Neuronal stem cell (in vitro differentiated cells): ENCODE data around the gene VPS13D.

Source experiments
- DNase-seq: peaks from one replicate; pipeline ENCODE4 v3.0.0-alpha.2; 2013; ENCODE audit warnings: low spot score
- H2AFZ ChIP-seq: one replicate; pipeline ENCODE4 v1.6.1; 2013; ENCODE audit warnings: mild to moderate bottlenecking, low read length, inconsistent platforms
- H2AK5ac ChIP-seq: 2 replicates; pipeline ENCODE4 v1.6.1; 2013; ENCODE audit warnings: low read depth, mild to moderate bottlenecking, inconsistent platforms, low read length, moderate library complexity, mixed read lengths
- H2BK120ac ChIP-seq: 2 replicates; pipeline ENCODE4 v1.6.1; 2013; ENCODE audit warnings: low read depth, mild to moderate bottlenecking, inconsistent platforms, low read length, moderate library complexity, mixed read lengths
- H2BK12ac ChIP-seq: one replicate; pipeline ENCODE4 v1.6.1; 2013; ENCODE audit warnings: low read length, inconsistent platforms
- H2BK15ac ChIP-seq: 2 replicates; pipeline ENCODE4 v1.6.1; 2013; ENCODE audit warnings: mild to moderate bottlenecking, low read length, inconsistent platforms, mixed read lengths
- H2BK5ac ChIP-seq: one replicate; pipeline ENCODE4 v1.6.1; 2013; ENCODE audit warnings: inconsistent platforms, mild to moderate bottlenecking, low read length, moderate library complexity
- H3K14ac ChIP-seq: one replicate; pipeline ENCODE4 v1.6.1; 2013; ENCODE audit warnings: low read length, inconsistent platforms
- H3K18ac ChIP-seq: 2 replicates; pipeline ENCODE4 v1.6.1; 2013; ENCODE audit warnings: low read length, inconsistent platforms
- H3K23ac ChIP-seq: 2 replicates; pipeline ENCODE4 v1.6.1; 2013; ENCODE audit warnings: low read depth, mild to moderate bottlenecking, mixed read lengths, low read length, inconsistent platforms; ENCODE audit not compliant: poor library complexity
- H3K27ac ChIP-seq: replicated peaks from 3 replicates; pipeline ENCODE4 v1.5.1; 2013; ENCODE audit warnings: low read length, inconsistent platforms
- H3K27me3 ChIP-seq, 3 experiments: 2 replicates each; pipeline ENCODE4 v1.6.1; 2013; ENCODE audit warnings: low read length in 3 of 3, mild to moderate bottlenecking in 2 of 3, inconsistent platforms in 1 of 3, low read depth in 1 of 3, mixed read lengths in 1 of 3, moderate library complexity in 1 of 3; ENCODE audit not compliant: control insufficient read depth in 3 of 3, insufficient read depth in 3 of 3
- H3K36me3 ChIP-seq, 2 donors: replicated peaks in 1 of 2; 2 replicates each; pipeline ENCODE4 v1.6.1; 2013; ENCODE audit warnings: low read length in 2 of 2; ENCODE audit not compliant: control insufficient read depth in 2 of 2, insufficient read depth in 2 of 2
- H3K4ac ChIP-seq: 2 replicates; pipeline ENCODE4 v1.6.1; 2013; ENCODE audit warnings: inconsistent platforms, mild to moderate bottlenecking, low read length, moderate library complexity
- H3K4me1 ChIP-seq, 2 donors: 1 replicate in 1 of 2; 2 replicates in 1 of 2; pipeline ENCODE4 v1.6.1; 2013; ENCODE audit warnings: low read length in 2 of 2, low read depth in 1 of 2; ENCODE audit not compliant: control insufficient read depth in 2 of 2, insufficient read depth in 1 of 2
- H3K4me2 ChIP-seq: one replicate; pipeline ENCODE4 v1.6.1; 2013; ENCODE audit warnings: mild to moderate bottlenecking, low read length, inconsistent platforms; ENCODE audit not compliant: insufficient read depth, poor library complexity, severe bottlenecking
- H3K4me3 ChIP-seq, 2 donors: 2 replicates each; pipeline ENCODE4 v1.5.1; 2013; ENCODE audit warnings: low read length in 2 of 2, mild to moderate bottlenecking in 2 of 2, inconsistent platforms in 1 of 2, moderate library complexity in 1 of 2
- H3K79me1 ChIP-seq: one replicate; pipeline ENCODE4 v1.6.1; 2013; ENCODE audit warnings: low read depth, mild to moderate bottlenecking, inconsistent platforms, low read length, moderate library complexity
- H3K9ac ChIP-seq: one replicate; pipeline ENCODE4 v1.6.1; 2013; ENCODE audit warnings: mild to moderate bottlenecking, low read depth, low read length, inconsistent platforms; ENCODE audit not compliant: poor library complexity
- H3K9me3 ChIP-seq, 2 donors: replicated peaks in 1 of 2; 2 replicates each; pipeline versions ENCODE3 to v1.6.1; 2013; ENCODE audit warnings: low read length in 2 of 2, mild to moderate bottlenecking in 2 of 2, inconsistent platforms in 1 of 2, low read depth in 1 of 2, mixed read lengths in 1 of 2, moderate library complexity in 1 of 2; ENCODE audit not compliant: control insufficient read depth in 2 of 2, insufficient read depth in 1 of 2
- H4K8ac ChIP-seq: one replicate; pipeline ENCODE4 v1.6.1; 2013; ENCODE audit warnings: low read depth, mild to moderate bottlenecking, inconsistent platforms, low read length, moderate library complexity
- H4K91ac ChIP-seq: one replicate; pipeline ENCODE4 v1.6.1; 2013; ENCODE audit warnings: low read length, low read depth, mild to moderate bottlenecking, inconsistent platforms; ENCODE audit not compliant: poor library complexity
- WGBS, 2 donors: extraction: QIAGEN DNeasy Blood & Tissue Kit; methylation state at CpG; one replicate each; pipeline ENCODE4 v1.1.7; 2013; ENCODE audit warnings: missing lambda C conversion rate in 2 of 2, mixed read lengths in 1 of 2; ENCODE audit not compliant: insufficient read length in 2 of 2, insufficient replicate concordance in 1 of 2; ENCODE audit errors: extremely low coverage in 2 of 2; 5-methylcytosine and 5-hydroxymethylcytosine counted together

Gene VPS13D

DNA sequence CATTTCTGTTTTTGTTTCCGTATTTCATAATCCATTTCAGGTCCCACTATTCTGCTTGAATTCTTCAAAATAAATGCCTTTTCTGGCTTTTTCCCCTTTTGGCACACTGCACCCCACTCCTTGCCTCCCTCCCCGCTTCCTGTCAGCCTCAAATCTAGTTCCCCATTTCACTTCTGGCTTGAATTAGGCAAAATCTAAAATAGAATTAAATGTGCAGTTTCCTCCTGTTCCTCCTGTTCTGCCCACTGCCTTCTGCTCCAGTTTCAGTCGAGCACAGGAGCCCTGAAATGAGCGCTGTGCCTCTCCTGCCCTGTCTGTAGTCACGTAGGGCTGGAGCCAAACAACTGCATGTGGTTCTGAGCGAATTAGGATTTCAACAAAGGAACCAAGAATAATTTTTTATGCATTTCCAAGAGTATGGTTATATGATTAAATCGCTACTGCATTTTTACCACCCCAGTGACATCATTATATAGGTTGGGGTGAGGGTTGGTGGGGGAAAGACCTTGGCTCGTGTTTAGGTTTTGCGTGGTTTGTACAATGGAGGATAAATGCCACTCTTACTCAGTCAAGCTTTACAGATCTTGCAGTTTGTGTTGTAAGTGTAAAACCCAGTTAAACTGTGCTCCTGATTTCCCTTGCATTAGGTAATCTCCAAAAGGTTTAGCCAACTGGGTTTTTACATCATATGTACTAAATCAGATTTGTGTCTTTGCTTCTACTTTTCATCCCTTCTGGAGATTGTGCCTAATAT lies 114.9 kb downstream of the VPS13D start:
- H3K9me3 ChIP-seq = peaks cover 0 to 6% of the 10 kb centered on the region in 2 donors
- no peak overlapping the region for H3K23ac ChIP-seq
- no peak overlapping the region for H3K9ac ChIP-seq
- H2BK12ac ChIP-seq = no peak overlapping the region
- H2BK120ac ChIP-seq = no peak overlapping the region
- H4K8ac ChIP-seq = no peak overlapping the region
- no peak overlapping the region for H2AK5ac ChIP-seq
- H4K91ac ChIP-seq = no peak overlapping the region
- H3K4me3 ChIP-seq = no peak overlapping the region
- H3K4ac ChIP-seq = no peak overlapping the region
- no peak overlapping the region for H3K27ac ChIP-seq
- H2BK15ac ChIP-seq = no peak overlapping the region
- peaks cover 10 to 49% of the 10 kb centered on the region in 2 donors for H3K36me3 ChIP-seq
- no peaks in the 10 kb centered on the region for H3K27me3 ChIP-seq
- no peak for DNase-seq
- H3K18ac ChIP-seq = no peak overlapping the region
- no peaks in the 10 kb centered on the region for H3K79me1 ChIP-seq
- H3K14ac ChIP-seq = no peak overlapping the region
- H3K4me2 ChIP-seq = no peak overlapping the region
- WGBS, 2 donors = no CpG with 5 or more reads among the region's 9 CpGs
- no peak overlapping the region for H2BK5ac ChIP-seq
- H3K4me1 ChIP-seq = no peaks in the 10 kb centered on the region
- H2AFZ ChIP-seq = no peak overlapping the region

GRCh38 chr1:12345350-12346217 lies 115.8 kb downstream of the VPS13D start:
- Histone ChIP-seq H3K9ac (no peak overlapping the region), H3K4me2 (no peak overlapping the region), H3K27me3 (no peaks in the 10 kb centered on the region), H3K4me1 (no peaks in the 10 kb centered on the region), H4K8ac (no peak overlapping the region), H2AK5ac (no peak overlapping the region), H2BK15ac (no peak overlapping the region), H3K36me3 (peaks cover 10 to 57% of the 10 kb centered on the region in 2 donors), H2BK120ac (no peak overlapping the region), H3K4me3 (no peak overlapping the region), H3K23ac (no peak overlapping the region), H2BK12ac (no peak overlapping the region), H2BK5ac (no peak overlapping the region), H3K27ac (no peak overlapping the region), H3K14ac (no peak overlapping the region), H2AFZ (no peak overlapping the region), H4K91ac (no peak overlapping the region), H3K18ac (no peak overlapping the region), H3K9me3 (peaks cover 0 to 14% of the 10 kb centered on the region in 2 donors), H3K79me1 (no peaks in the 10 kb centered on the region), H3K4ac (no peak overlapping the region)
- DNase-seq = no peak
- no CpG with 5 or more reads among the region's 7 CpGs for WGBS, 2 donors

DNA sequence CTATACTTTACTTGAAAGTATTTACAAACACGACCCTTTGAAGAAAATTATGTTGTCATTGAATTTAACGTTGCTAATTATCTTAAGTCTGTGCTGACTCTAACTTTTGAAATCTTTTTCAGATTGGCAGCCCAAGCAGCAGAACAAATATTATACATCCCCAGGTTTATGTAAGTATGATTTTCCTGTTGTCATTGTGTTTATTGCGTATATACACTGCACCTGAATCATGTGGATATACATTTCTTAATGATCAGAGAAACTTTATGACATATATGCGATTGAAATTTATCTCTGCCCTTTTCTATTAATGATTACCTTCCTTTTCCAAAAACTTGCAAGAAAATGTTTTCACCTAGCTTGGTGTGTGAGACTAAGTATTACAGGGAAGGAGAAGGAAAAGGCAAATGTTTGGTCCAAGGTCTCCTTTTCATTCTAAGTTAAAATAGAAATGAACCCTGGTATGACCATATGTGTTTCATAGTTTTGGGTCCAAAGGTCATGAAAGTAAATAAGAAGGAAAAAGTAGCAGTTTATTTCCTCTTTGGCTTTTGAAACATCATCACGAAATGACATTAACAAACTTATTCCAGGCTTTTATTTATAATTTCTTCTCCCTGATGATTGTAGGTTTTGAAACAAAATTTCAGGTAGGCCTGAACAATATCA lies 116.8 kb downstream of the VPS13D start:
- Histone ChIP-seq H2BK5ac (no peak overlapping the region), H3K18ac (no peak overlapping the region), H2BK120ac (no peak overlapping the region), H3K4me3 (no peak overlapping the region), H2AFZ (no peak overlapping the region), H3K27ac (no peak overlapping the region), H3K4ac (no peak overlapping the region), H3K4me2 (no peak overlapping the region), H2BK15ac (no peak overlapping the region), H3K14ac (no peak overlapping the region), H4K91ac (no peak overlapping the region), H3K23ac (no peak overlapping the region), H2AK5ac (no peak overlapping the region), H4K8ac (no peak overlapping the region), H3K36me3 (peaks cover 10 to 63% of the 10 kb centered on the region in 2 donors), H3K27me3 (no peaks in the 10 kb centered on the region), H3K9ac (no peak overlapping the region), H3K79me1 (no peaks in the 10 kb centered on the region), H3K4me1 (no peaks in the 10 kb centered on the region), H2BK12ac (no peak overlapping the region), H3K9me3 (peaks cover 0 to 20% of the 10 kb centered on the region in 2 donors)
- no peak for DNase-seq
- no CpG with 5 or more reads among the region's 5 CpGs for WGBS, 2 donors

GRCh38 chr1:12348113-12348512 lies 118.3 kb downstream of the VPS13D start:
- Histone ChIP-seq H4K8ac (no peak overlapping the region), H3K4me2 (no peak overlapping the region), H2BK5ac (no peak overlapping the region), H2AK5ac (no peak overlapping the region), H2BK12ac (no peak overlapping the region), H3K4me3 (no peak overlapping the region), H3K4ac (no peak overlapping the region), H3K27me3 (no peaks in the 10 kb centered on the region), H3K23ac (no peak overlapping the region), H3K4me1 (no peaks in the 10 kb centered on the region), H3K14ac (no peak overlapping the region), H2BK120ac (no peak overlapping the region), H3K79me1 (no peaks in the 10 kb centered on the region), H2BK15ac (no peak overlapping the region), H3K36me3 (peaks cover 10 to 63% of the 10 kb centered on the region in 2 donors), H3K27ac (no peak overlapping the region), H2AFZ (no peak overlapping the region), H3K9me3 (peaks cover 0 to 20% of the 10 kb centered on the region in 2 donors), H3K18ac (no peak overlapping the region), H3K9ac (no peak overlapping the region), H4K91ac (no peak overlapping the region)
- DNase-seq = no peak
- WGBS, 2 donors = no CpG with 5 or more reads among the region's 1 CpG
